Lower leg skin (tissue), 3 donors: ENCODE results near the gene PARD6G.

Experiments
- CTCF ChIP-seq, 3 donors: fragments of 450-650 bp; IDR thresholded peaks; one replicate each; pipeline ENCODE4 v1.5.1; 2016; ENCODE audit warnings: antibody characterized with exemption in 3 of 3, mild to moderate bottlenecking in 3 of 3, moderate library complexity in 2 of 3
- POLR2A ChIP-seq, 2 donors: fragments of 450-650 bp; IDR thresholded peaks; one replicate each; pipeline ENCODE4 v1.6.1; 2016 to 2017; ENCODE audit warnings: antibody characterized with exemption in 2 of 2, mild to moderate bottlenecking in 1 of 2, moderate library complexity in 1 of 2

GRCh38 chr18:80203249-80203648 lies 44.1 kb downstream of the PARD6G start:
- no peak for TF ChIP-seq CTCF (IDR thresholded peaks at IDR 0.05)
- no peak for TF ChIP-seq POLR2A (IDR thresholded peaks at IDR 0.05)
